Measurements from ENCODE around the gene DOCK2. TPM values are rescaled to one million over a fixed set of nuclear protein-coding genes. Genes with fewer than 3 reads are reported as not detected.

DOCK2 gene
- polyA plus RNA-seq, 1 donor (not counting 4 experiments of a cell fraction or from before 2014, with no cell fraction given): 0.21 TPM

- DNase-seq (ENCODE audit: low read depth, low spot score): no peak
- dilution Hi-C loops (cut with MboI; ENCODE audit: extremely low pct_ligation_motif_present, low sequenced_read_pairs): no loop called here
- Histone ChIP-seq H3K27me3 (ENCODE audit: control insufficient read depth, extremely low read depth, insufficient read depth, low read length) (no peaks in the 10 kb centered on the region), H2AFZ (ENCODE audit: control insufficient read depth, low read length) (no peak overlapping the region), H3K4me2 (ENCODE audit: control insufficient read depth, extremely low read depth, insufficient read depth, low read depth, low read length) (no peak overlapping the region), H3K4me1 (ENCODE audit: control insufficient read depth, extremely low read depth, insufficient read depth, low read length) (peaks cover 6% of the 10 kb centered on the region), H3K9me3 (ENCODE audit: control insufficient read depth, low read depth, low read length) (no peaks in the 10 kb centered on the region), H4K20me1 (ENCODE audit: control insufficient read depth, extremely low read depth, insufficient read depth, low read length) (no peaks in the 10 kb centered on the region), H3K9me1 (ENCODE audit: control insufficient read depth, extremely low read depth, insufficient read depth, low read length) (no peaks in the 10 kb centered on the region), H3K9ac (ENCODE audit: control insufficient read depth, extremely low read depth, insufficient read depth, low read length) (no peak overlapping the region), H3K27ac (ENCODE audit: control insufficient read depth, insufficient read depth, low read length) (no peak overlapping the region), H3K4me3 (ENCODE audit: control insufficient read depth in 2 of 3, extremely low read depth in 1 of 3, insufficient read depth in 2 of 3, low read depth in 1 of 3, low read length in 3 of 3) (no peak overlapping the region), H3K79me2 (ENCODE audit: control insufficient read depth, insufficient read depth, low read length) (no peaks in the 10 kb centered on the region), H3K36me3 (ENCODE audit: control insufficient read depth in 2 of 2, extremely low read depth in 1 of 2, insufficient read depth in 2 of 2, low read length in 2 of 2) (no peaks in the 10 kb centered on the region)
- TF ChIP-seq EZH2 (IDR thresholded peaks at IDR 0.05; ENCODE audit: low read length) (no peak), CTCF (optimal IDR thresholded peaks at IDR 0.05 in 1 of 3, IDR thresholded peaks at IDR 0.05 in 1 of 3, conservative IDR thresholded peaks at IDR 0.05 in 1 of 3; ENCODE audit: extremely low read depth in 1 of 3, insufficient read depth in 2 of 3, low read length in 3 of 3) (no peak)
- FAIRE-seq: no peak
Observed at GRCh38 chr5:170121321-170121720, 484.2 kb downstream of the DOCK2 start.

- Histone ChIP-seq H3K79me2 (ENCODE audit: control insufficient read depth, insufficient read depth, low read length) (no peaks in the 10 kb centered on the region), H2AFZ (ENCODE audit: control insufficient read depth, low read length) (no peak overlapping the region), H3K4me3 (ENCODE audit: control insufficient read depth in 2 of 3, extremely low read depth in 1 of 3, insufficient read depth in 2 of 3, low read depth in 1 of 3, low read length in 3 of 3) (no peak overlapping the region), H3K27ac (ENCODE audit: control insufficient read depth, insufficient read depth, low read length) (no peak overlapping the region), H4K20me1 (ENCODE audit: control insufficient read depth, extremely low read depth, insufficient read depth, low read length) (no peaks in the 10 kb centered on the region), H3K36me3 (ENCODE audit: control insufficient read depth in 2 of 2, extremely low read depth in 1 of 2, insufficient read depth in 2 of 2, low read length in 2 of 2) (no peaks in the 10 kb centered on the region), H3K4me1 (ENCODE audit: control insufficient read depth, extremely low read depth, insufficient read depth, low read length) (peaks cover 3% of the 10 kb centered on the region), H3K27me3 (ENCODE audit: control insufficient read depth, extremely low read depth, insufficient read depth, low read length) (no peaks in the 10 kb centered on the region), H3K9ac (ENCODE audit: control insufficient read depth, extremely low read depth, insufficient read depth, low read length) (no peak overlapping the region), H3K4me2 (ENCODE audit: control insufficient read depth, extremely low read depth, insufficient read depth, low read depth, low read length) (no peak overlapping the region), H3K9me3 (ENCODE audit: control insufficient read depth, low read depth, low read length) (no peaks in the 10 kb centered on the region), H3K9me1 (ENCODE audit: control insufficient read depth, extremely low read depth, insufficient read depth, low read length) (no peaks in the 10 kb centered on the region)
- dilution Hi-C loops (cut with MboI; ENCODE audit: extremely low pct_ligation_motif_present, low sequenced_read_pairs): no loop called here
- FAIRE-seq: no peak
- TF ChIP-seq CTCF (optimal IDR thresholded peaks at IDR 0.05 in 1 of 3, IDR thresholded peaks at IDR 0.05 in 1 of 3, conservative IDR thresholded peaks at IDR 0.05 in 1 of 3; ENCODE audit: extremely low read depth in 1 of 3, insufficient read depth in 2 of 3, low read length in 3 of 3): no peak
- no peak for TF ChIP-seq EZH2 (IDR thresholded peaks at IDR 0.05; ENCODE audit: low read length)
- no peak for DNase-seq (ENCODE audit: low read depth, low spot score)
Observed at GRCh38 chr5:170126061-170126460, 489.0 kb downstream of the DOCK2 start.

Data from keratinocyte (primary cell).